Liver (tissue), 3 donors: ENCODE data around the gene TMEM191C.
"Not testable (repeated sequence)": the region's sequence is repeated elsewhere in the genome, so short reads cannot be mapped to it uniquely, and the experiment has no call there.

ENCODE experiments used
- CTCF ChIP-seq: fragments of 150-350 bp; IDR thresholded peaks from 2 replicates; pipeline ENCODE4 v1.5.1; 2017; ENCODE audit warnings: improper control_type of control experiment, low read depth, low read length; ENCODE audit not compliant: missing input control
- EGR1 ChIP-seq, 2 donors: IDR thresholded peaks; 2 replicates each; pipeline ENCODE4 v1.6.1; 2016 to 2018; ENCODE audit warnings: antibody characterized with exemption in 2 of 2, low read depth in 2 of 2
- GABPA ChIP-seq, 2 donors: IDR thresholded peaks in 1 of 2; conservative IDR thresholded peaks in 1 of 2; 2 replicates each; pipeline ENCODE4 v1.6.1; 2016; ENCODE audit warnings: antibody characterized with exemption in 2 of 2, mild to moderate bottlenecking in 1 of 2, moderate library complexity in 1 of 2
- JUND ChIP-seq, 2 donors: IDR thresholded peaks; 2 replicates each; pipeline ENCODE4 v1.6.1; 2016; ENCODE audit warnings: antibody characterized with exemption in 2 of 2
- MAX ChIP-seq: IDR thresholded peaks from 2 replicates; pipeline ENCODE4 v1.6.1; 2016; ENCODE audit warnings: antibody characterized with exemption
- RAD21 ChIP-seq, 2 donors: IDR thresholded peaks; 2 replicates each; pipeline ENCODE4 v1.6.1; 2016; ENCODE audit warnings: antibody characterized with exemption in 2 of 2, mild to moderate bottlenecking in 2 of 2
- TF ChIP-seq, protein P1 (sequence below): IDR thresholded peaks from 2 replicates; pipeline ENCODE4 v1.6.1; 2016; ENCODE audit warnings: antibody characterized with exemption, mild to moderate bottlenecking
- donor health status: healthy.
- donor health status: healthy.

GRCh38 chr22:21516970-21517764 lies 50.0 kb downstream of the TMEM191C start:
- not testable (repeated sequence) for TF ChIP-seq CTCF; RAD21 (IDR thresholded peaks at IDR 0.05); JUND (IDR thresholded peaks at IDR 0.05); EGR1 (IDR thresholded peaks at IDR 0.05; ENCODE audit: low read depth in 2 of 2); MAX; GABPA (IDR thresholded peaks at IDR 0.05 in 1 of 2, conservative IDR thresholded peaks at IDR 0.05 in 1 of 2)
- TF ChIP-seq, protein P1, sequence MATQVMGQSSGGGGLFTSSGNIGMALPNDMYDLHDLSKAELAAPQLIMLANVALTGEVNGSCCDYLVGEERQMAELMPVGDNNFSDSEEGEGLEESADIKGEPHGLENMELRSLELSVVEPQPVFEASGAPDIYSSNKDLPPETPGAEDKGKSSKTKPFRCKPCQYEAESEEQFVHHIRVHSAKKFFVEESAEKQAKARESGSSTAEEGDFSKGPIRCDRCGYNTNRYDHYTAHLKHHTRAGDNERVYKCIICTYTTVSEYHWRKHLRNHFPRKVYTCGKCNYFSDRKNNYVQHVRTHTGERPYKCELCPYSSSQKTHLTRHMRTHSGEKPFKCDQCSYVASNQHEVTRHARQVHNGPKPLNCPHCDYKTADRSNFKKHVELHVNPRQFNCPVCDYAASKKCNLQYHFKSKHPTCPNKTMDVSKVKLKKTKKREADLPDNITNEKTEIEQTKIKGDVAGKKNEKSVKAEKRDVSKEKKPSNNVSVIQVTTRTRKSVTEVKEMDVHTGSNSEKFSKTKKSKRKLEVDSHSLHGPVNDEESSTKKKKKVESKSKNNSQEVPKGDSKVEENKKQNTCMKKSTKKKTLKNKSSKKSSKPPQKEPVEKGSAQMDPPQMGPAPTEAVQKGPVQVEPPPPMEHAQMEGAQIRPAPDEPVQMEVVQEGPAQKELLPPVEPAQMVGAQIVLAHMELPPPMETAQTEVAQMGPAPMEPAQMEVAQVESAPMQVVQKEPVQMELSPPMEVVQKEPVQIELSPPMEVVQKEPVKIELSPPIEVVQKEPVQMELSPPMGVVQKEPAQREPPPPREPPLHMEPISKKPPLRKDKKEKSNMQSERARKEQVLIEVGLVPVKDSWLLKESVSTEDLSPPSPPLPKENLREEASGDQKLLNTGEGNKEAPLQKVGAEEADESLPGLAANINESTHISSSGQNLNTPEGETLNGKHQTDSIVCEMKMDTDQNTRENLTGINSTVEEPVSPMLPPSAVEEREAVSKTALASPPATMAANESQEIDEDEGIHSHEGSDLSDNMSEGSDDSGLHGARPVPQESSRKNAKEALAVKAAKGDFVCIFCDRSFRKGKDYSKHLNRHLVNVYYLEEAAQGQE: not testable (repeated sequence)
